Cardiac septum (tissue), 1 donor: ENCODE data around the gene DGKB. TPM values are rescaled to one million over a fixed set of nuclear protein-coding genes. Genes with fewer than 3 reads are reported as not detected.
A peak's percentile ranks its signal among the peaks of the same experiment; 100 is the strongest.

Experiments
- DNase-seq: peaks from one replicate; pipeline ENCODE4 v3.0.0-alpha.2; 2020; ENCODE audit warnings: low spot score
- intact Hi-C: fragments of 100-400 bp; cut with DNase I; formaldehyde crosslinking; loops from one replicate; pipeline ENCODE4 v1.14.0; 2022
- total RNA-seq: library from RNA; stranded (reverse); fragmentation: NEBNext Ultra II Directional; extraction: Animal tissue kit (Norgen Biotek cat#: 25700); gene quantifications from one replicate; pipeline ENCODE4 v1.2.1, GENCODE V29; 2021
- donor health status: DM: no; HTN: no; CAD: no.

The DGKB gene
- total RNA-seq, 1 donor from 2014 or later, result 0.75 TPM

GRCh38 chr7:14377646-14378266 is 524.8 kb downstream of the DGKB start:
- intact Hi-C loops, result no loop called here
- DNase-seq, result no peak

GRCh38 chr7:14376711-14377110 is 525.8 kb downstream of the DGKB start:
- intact Hi-C loops, result no loop called here
- no peak for DNase-seq

GRCh38 chr7:14375998-14376397 is 526.6 kb downstream of the DGKB start:
- DNase-seq, result no peak
- intact Hi-C loops, result no loop called here

GRCh38 chr7:14374336-14374735 is 528.2 kb downstream of the DGKB start:
- no peak for DNase-seq
- intact Hi-C loops, result no loop called here

GRCh38 chr7:14368285-14368684 is 534.3 kb downstream of the DGKB start:
- intact Hi-C loops, result no loop called here
- DNase-seq, result no peak

GRCh38 chr7:14351167-14351566 is 551.4 kb downstream of the DGKB start:
- DNase-seq, result no peak
- intact Hi-C loops, result no loop called here

- intact Hi-C loops, result no loop called here
- no peak for DNase-seq
Measured at GRCh38 chr7:14341200-14341775, 561.3 kb downstream of the DGKB start.

GRCh38 chr7:14340393-14341074 is 562.0 kb downstream of the DGKB start:
- intact Hi-C loops, result no loop called here
- DNase-seq, result no peak

- DNase-seq, result no peak
- intact Hi-C loops, result no loop called here
Measured at GRCh38 chr7:14339861-14340260, 562.7 kb downstream of the DGKB start.

- intact Hi-C loops, result no loop called here
Measured at GRCh38 chr7:14336256-14336655, 566.3 kb downstream of the DGKB start.

GRCh38 chr7:14332155-14332554 is 570.4 kb downstream of the DGKB start:
- peak; percentile 71 for DNase-seq
- intact Hi-C loops, result no loop called here

More at GRCh38 chr7:14336256-14336655, 566.3 kb downstream of the DGKB start:
- DNase-seq, result no peak

GRCh38 chr7:14324767-14325166 is 577.8 kb downstream of the DGKB start:
- no peak for DNase-seq
- intact Hi-C loops, result no loop called here

- intact Hi-C loops, result no loop called here
Measured at GRCh38 chr7:14322724-14323123, 579.8 kb downstream of the DGKB start.

GRCh38 chr7:14321947-14322346 is 580.6 kb downstream of the DGKB start:
- intact Hi-C loops, result no loop called here
- DNase-seq, result no peak

More at GRCh38 chr7:14322724-14323123, 579.8 kb downstream of the DGKB start:
- no peak for DNase-seq

GRCh38 chr7:14309432-14309831 is 593.1 kb downstream of the DGKB start:
- intact Hi-C loops, result no loop called here
- DNase-seq, result no peak

GRCh38 chr7:14305233-14305866 is 597.2 kb downstream of the DGKB start:
- DNase-seq, result no peak

GRCh38 chr7:14303536-14303935 is 599.0 kb downstream of the DGKB start:
- intact Hi-C loops, result no loop called here
- no peak for DNase-seq

More at GRCh38 chr7:14305233-14305866, 597.2 kb downstream of the DGKB start:
- intact Hi-C loops, result no loop called here

- intact Hi-C loops, result no loop called here
Measured at GRCh38 chr7:14294637-14295036, 607.9 kb downstream of the DGKB start.

GRCh38 chr7:14293434-14293833 is 609.1 kb downstream of the DGKB start:
- intact Hi-C loops, result no loop called here
- no peak for DNase-seq

More at GRCh38 chr7:14294637-14295036, 607.9 kb downstream of the DGKB start:
- DNase-seq, result no peak

- intact Hi-C loops, result no loop called here
- no peak for DNase-seq
Measured at GRCh38 chr7:14292737-14293136, 609.8 kb downstream of the DGKB start.
